Amniotic stem cell (primary cell): ENCODE data around the gene USP34.
"Not testable (repeated sequence)": the region's sequence is repeated elsewhere in the genome, so short reads cannot be mapped to it uniquely, and the experiment has no call there.

ENCODE experiments used
- DNase-seq: peaks from one replicate; lab custom pipeline; 2025; lab: John Stamatoyannopoulos, UW

USP34 gene

GRCh38 chr2:61460163-61460562, 10.7 kb downstream of the USP34 start:
- DNase-seq: peak; percentile 41

- no peak for DNase-seq
These were observed 14.0 kb downstream of the USP34 start for GRCh38 chr2:61456746-61457420.

GRCh38 chr2:61456070-61456745, 14.7 kb downstream of the USP34 start:
- DNase-seq: no peak

GRCh38 chr2:61454972-61455371, 15.9 kb downstream of the USP34 start:
- not testable (repeated sequence) for DNase-seq

GRCh38 chr2:61454383-61454782, 16.5 kb downstream of the USP34 start:
- no peak for DNase-seq

- DNase-seq: no peak
These were observed 18.5 kb downstream of the USP34 start for GRCh38 chr2:61452392-61452791.

GRCh38 chr2:61451178-61451577, 19.7 kb downstream of the USP34 start:
- no peak for DNase-seq

GRCh38 chr2:61450144-61450543, 20.7 kb downstream of the USP34 start:
- no peak for DNase-seq

GRCh38 chr2:61448229-61448628, 22.7 kb downstream of the USP34 start:
- no peak for DNase-seq

- not testable (repeated sequence) for DNase-seq
These were observed 23.9 kb downstream of the USP34 start for GRCh38 chr2:61446971-61447370.

- DNase-seq: no peak
These were observed 27.4 kb downstream of the USP34 start for GRCh38 chr2:61443342-61444041.

- no peak for DNase-seq
These were observed 31.5 kb downstream of the USP34 start for GRCh38 chr2:61439241-61440002.

- DNase-seq: no peak
These were observed 32.2 kb downstream of the USP34 start for GRCh38 chr2:61438670-61439069.

- DNase-seq: no peak
These were observed 33.7 kb downstream of the USP34 start for GRCh38 chr2:61437170-61437569.

- DNase-seq: no peak
These were observed 34.8 kb downstream of the USP34 start for GRCh38 chr2:61436092-61436491.

- no peak for DNase-seq
These were observed 35.6 kb downstream of the USP34 start for GRCh38 chr2:61435291-61435690.

- DNase-seq: no peak
These were observed 36.6 kb downstream of the USP34 start for GRCh38 chr2:61434314-61434713.

GRCh38 chr2:61433606-61434005, 37.3 kb downstream of the USP34 start:
- no peak for DNase-seq

GRCh38 chr2:61432990-61433389, 37.9 kb downstream of the USP34 start:
- no peak for DNase-seq

- no peak for DNase-seq
These were observed 39.5 kb downstream of the USP34 start for GRCh38 chr2:61431345-61431744.

- no peak for DNase-seq
These were observed 44.5 kb downstream of the USP34 start for GRCh38 chr2:61426267-61426897.

- DNase-seq: no peak
These were observed 45.2 kb downstream of the USP34 start for GRCh38 chr2:61425605-61426155.
